IPS-20b (cell line): ENCODE data around the gene SF1.

Source experiments
- H3K27ac ChIP-seq: one replicate; pipeline ENCODE4 v1.5.1; 2013; ENCODE audit warnings: low read length
- H3K27me3 ChIP-seq: 2 replicates; pipeline ENCODE4 v1.6.1; 2013; ENCODE audit warnings: mild to moderate bottlenecking, low read length, inconsistent platforms; ENCODE audit not compliant: insufficient read depth
- H3K36me3 ChIP-seq: 2 replicates; pipeline ENCODE4 v1.6.1; 2013; ENCODE audit warnings: low read depth, mild to moderate bottlenecking, inconsistent platforms, low read length, moderate library complexity; ENCODE audit not compliant: insufficient read depth
- H3K4me1 ChIP-seq: 2 replicates; pipeline ENCODE4 v1.6.1; 2013; ENCODE audit warnings: mild to moderate bottlenecking, control low read depth, inconsistent platforms, low read length, moderate library complexity; ENCODE audit not compliant: insufficient read depth
- H3K4me3 ChIP-seq: 2 replicates; pipeline ENCODE4 v1.5.1; 2013; ENCODE audit warnings: mild to moderate bottlenecking, low read length, inconsistent platforms
- H3K9ac ChIP-seq: 2 replicates; pipeline ENCODE4 v1.6.1; 2013; ENCODE audit warnings: low read depth, mild to moderate bottlenecking, inconsistent platforms, low read length, moderate library complexity
- H3K9me3 ChIP-seq: 2 replicates; pipeline ENCODE4 v1.6.1; 2013; ENCODE audit warnings: mild to moderate bottlenecking, low read depth, low read length, inconsistent platforms; ENCODE audit not compliant: insufficient read depth

Gene SF1

GRCh38 chr11:64745189-64745520, 33.2 kb downstream of the SF1 start:
- Histone ChIP-seq H3K36me3 (no peaks in the 10 kb centered on the region), H3K4me1 (peaks cover 10% of the 10 kb centered on the region; the same call in 1 of the 2 replicates), H3K9ac (peak overlapping the region; percentile 67; the same call in 1 of the 2 replicates), H3K27me3 (peaks cover 60% of the 10 kb centered on the region), H3K9me3 (no peaks in the 10 kb centered on the region), H3K27ac (no peak overlapping the region), H3K4me3 (peak overlapping the region; percentile 79)

- peak overlapping the region; percentile 67; the same call in 1 of the 2 replicates for H3K9ac ChIP-seq
- H3K4me1 ChIP-seq: peaks cover 11% of the 10 kb centered on the region; the same call in 1 of the 2 replicates
- no peak overlapping the region for H3K27ac ChIP-seq
- no peaks in the 10 kb centered on the region for H3K36me3 ChIP-seq
- H3K4me3 ChIP-seq: peak overlapping the region; percentile 79
- H3K27me3 ChIP-seq: peaks cover 65% of the 10 kb centered on the region
- no peaks in the 10 kb centered on the region for H3K9me3 ChIP-seq
Observed at GRCh38 chr11:64744544-64745188, 33.7 kb downstream of the SF1 start.

GRCh38 chr11:64743591-64744543, 34.5 kb downstream of the SF1 start, which contains the start of gene RASGRP2:
Gene RASGRP2 (minus strand): TSS chr11:64744142. CDS start chr11:64742866, 1,276 bp downstream.
- peak within 1 kb of the TSS; percentile 79 for H3K4me3 ChIP-seq
- peaks cover 69% of the 10 kb centered on the region for H3K27me3 ChIP-seq
- peaks cover 15% of the 10 kb centered on the region; the same call in 1 of the 2 replicates for H3K4me1 ChIP-seq
- H3K27ac ChIP-seq: no peak within 1 kb of the TSS
- no peaks in the 10 kb centered on the region for H3K9me3 ChIP-seq
- H3K36me3 ChIP-seq: no peaks in the 10 kb centered on the region
- H3K9ac ChIP-seq: peak within 1 kb of the TSS; percentile 67; the same call in 1 of the 2 replicates

GRCh38 chr11:64742889-64743590, 35.3 kb downstream of the SF1 start:
- H3K9me3 ChIP-seq: no peaks in the 10 kb centered on the region
- H3K27ac ChIP-seq: no peak overlapping the region
- peak overlapping the region; percentile 71; the same call in 1 of the 2 replicates for H3K4me3 ChIP-seq
- peaks cover 69% of the 10 kb centered on the region for H3K27me3 ChIP-seq
- peak overlapping the region; percentile 65; the same call in 1 of the 2 replicates for H3K9ac ChIP-seq
- H3K36me3 ChIP-seq: no peaks in the 10 kb centered on the region
- peaks cover 15% of the 10 kb centered on the region; the same call in 1 of the 2 replicates for H3K4me1 ChIP-seq

DNA sequence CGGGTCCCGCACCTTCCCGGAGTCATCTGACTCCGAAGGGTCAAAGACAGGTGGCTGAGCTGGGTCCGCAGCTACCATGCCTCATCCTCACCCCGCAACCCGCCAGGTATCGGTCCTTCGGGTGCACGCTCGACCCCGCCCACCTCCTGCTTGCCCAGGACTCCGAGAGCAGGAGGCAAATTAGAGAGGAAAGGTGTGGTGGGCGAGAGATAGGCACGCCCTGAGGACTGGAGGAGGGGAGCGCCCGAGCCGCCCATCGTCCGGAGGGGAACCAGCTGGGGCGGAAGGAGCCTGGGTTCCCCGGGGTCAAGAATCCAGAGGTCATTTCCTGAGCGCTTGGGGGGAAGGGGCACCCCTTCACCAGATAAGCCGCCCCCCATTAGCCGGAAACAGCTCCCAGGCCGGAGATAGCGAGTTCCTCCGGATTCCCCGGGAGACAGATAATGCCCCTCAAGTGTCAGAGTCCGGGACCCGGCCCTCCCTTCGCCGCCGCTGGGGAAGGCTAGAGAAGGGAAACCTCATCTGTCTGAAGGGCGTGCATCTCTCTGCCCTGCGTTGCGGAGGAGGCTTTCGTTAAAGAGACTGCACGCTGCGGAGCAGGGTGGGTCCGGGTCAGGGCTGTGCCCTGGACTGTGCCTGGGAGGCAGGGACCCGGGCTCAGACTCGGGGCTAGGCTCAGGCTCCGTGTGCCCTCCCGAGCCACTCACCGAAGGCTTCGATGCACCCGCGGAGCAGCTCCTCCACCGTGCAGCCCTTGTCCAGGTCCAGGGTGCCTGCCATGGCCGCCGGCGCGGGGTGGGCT, 36.1 kb downstream of the SF1 start:
- Histone ChIP-seq H3K9ac (peak overlapping the region; percentile 65; the same call in 1 of the 2 replicates), H3K27ac (no peak overlapping the region), H3K9me3 (no peaks in the 10 kb centered on the region), H3K27me3 (peaks cover 69% of the 10 kb centered on the region), H3K4me1 (peaks cover 15% of the 10 kb centered on the region; the same call in 1 of the 2 replicates), H3K36me3 (no peaks in the 10 kb centered on the region), H3K4me3 (peak overlapping the region; percentile 71)

DNA sequence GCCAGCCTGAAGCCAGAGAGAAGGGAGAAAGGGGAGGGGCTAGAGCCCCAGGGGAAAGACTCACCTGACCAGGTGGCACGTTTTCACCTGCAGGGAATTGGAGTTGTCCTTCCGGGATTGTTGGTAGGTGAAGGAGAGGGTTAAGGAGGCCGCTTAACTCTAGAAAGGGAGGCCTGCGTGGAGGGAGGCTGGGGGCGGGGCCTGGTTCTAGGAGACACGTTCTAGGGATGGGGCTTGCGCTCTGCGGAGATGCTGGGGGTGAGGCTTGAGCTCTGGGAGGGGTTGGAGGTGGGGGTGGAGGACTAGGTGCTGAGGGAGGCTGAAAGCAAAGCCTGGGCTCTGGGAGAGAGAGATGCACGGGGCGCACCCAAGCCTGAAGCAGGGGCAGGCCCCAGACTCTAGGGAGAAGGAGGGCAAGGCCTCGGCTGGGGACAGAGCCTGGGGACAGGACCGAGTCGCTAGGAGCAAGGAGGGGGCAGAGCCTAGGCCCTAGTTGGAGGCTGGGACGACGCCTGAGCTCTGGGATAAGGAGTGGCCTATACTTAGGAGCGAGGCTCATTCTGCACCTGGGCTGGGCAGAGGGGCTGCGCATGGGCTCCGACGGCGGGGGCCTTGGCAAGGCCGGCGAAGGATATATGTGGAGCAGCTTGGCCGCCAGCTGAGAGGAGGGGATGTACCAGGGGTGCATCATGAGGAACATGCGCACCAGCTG, 36.8 kb downstream of the SF1 start:
- no peaks in the 10 kb centered on the region for H3K9me3 ChIP-seq
- peak overlapping the region; percentile 71 for H3K4me3 ChIP-seq
- no peak overlapping the region; the same call in 1 of the 2 replicates for H3K9ac ChIP-seq
- H3K36me3 ChIP-seq: no peaks in the 10 kb centered on the region
- H3K4me1 ChIP-seq: peaks cover 15% of the 10 kb centered on the region; the same call in 1 of the 2 replicates
- H3K27me3 ChIP-seq: peaks cover 65% of the 10 kb centered on the region
- H3K27ac ChIP-seq: no peak overlapping the region

- H3K36me3 ChIP-seq: no peaks in the 10 kb centered on the region; the same call in 1 of the 2 replicates
- peaks cover 53% of the 10 kb centered on the region for H3K27me3 ChIP-seq
- H3K9me3 ChIP-seq: no peaks in the 10 kb centered on the region
Observed at GRCh38 chr11:64739871-64740270, 38.5 kb downstream of the SF1 start.

DNA sequence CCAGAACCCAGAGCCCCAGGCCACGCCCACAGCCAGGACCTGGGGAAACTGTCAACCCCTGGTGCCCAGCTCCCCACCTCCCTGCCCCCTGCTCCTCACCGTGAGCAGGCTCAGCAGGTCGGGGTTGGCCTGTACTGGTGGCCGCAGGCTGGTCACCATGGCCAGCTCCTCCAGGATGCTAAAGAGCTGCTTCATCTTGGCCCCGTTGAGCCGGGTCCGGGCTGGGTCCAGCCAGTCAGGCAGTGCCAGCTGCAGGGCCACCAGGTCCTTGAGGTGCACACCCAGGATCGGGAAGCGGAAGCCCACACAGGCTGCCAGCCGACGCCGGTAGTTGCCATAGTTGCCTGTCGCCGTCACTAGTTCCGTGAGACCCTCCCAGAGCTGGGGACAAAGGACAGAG, 41.7 kb downstream of the SF1 start:
- H3K27ac ChIP-seq: no peak overlapping the region
- peaks cover 24% of the 10 kb centered on the region for H3K27me3 ChIP-seq
- no peaks in the 10 kb centered on the region for H3K9me3 ChIP-seq
- no peaks in the 10 kb centered on the region; the same call in 1 of the 2 replicates for H3K36me3 ChIP-seq
- H3K4me3 ChIP-seq: no peak overlapping the region
- H3K4me1 ChIP-seq: peaks cover 12% of the 10 kb centered on the region; the same call in 1 of the 2 replicates
- no peak overlapping the region for H3K9ac ChIP-seq

More at GRCh38 chr11:64739871-64740270, 38.5 kb downstream of the SF1 start:
- peaks cover 15% of the 10 kb centered on the region; the same call in 1 of the 2 replicates for H3K4me1 ChIP-seq
- no peak overlapping the region for H3K27ac ChIP-seq
- no peak overlapping the region for H3K4me3 ChIP-seq
- H3K9ac ChIP-seq: no peak overlapping the region

GRCh38 chr11:64735725-64736259, 42.5 kb downstream of the SF1 start:
- peaks cover 10% of the 10 kb centered on the region; the same call in 1 of the 2 replicates for H3K4me1 ChIP-seq
- H3K36me3 ChIP-seq: no peaks in the 10 kb centered on the region; the same call in 1 of the 2 replicates
- H3K4me3 ChIP-seq: no peak overlapping the region
- peaks cover 16% of the 10 kb centered on the region for H3K27me3 ChIP-seq
- no peak overlapping the region for H3K27ac ChIP-seq
- H3K9ac ChIP-seq: no peak overlapping the region
- H3K9me3 ChIP-seq: no peaks in the 10 kb centered on the region
